ENCODE results near the gene UBE2H. TPM values are rescaled to one million over a fixed set of nuclear protein-coding genes. Genes with fewer than 3 reads are reported as not detected.

UBE2H gene
- total RNA-seq (2022; extraction: Qiagen RNA extraction): 41.9 to 52.2 TPM (median 48.7 TPM) in 5 replicates

GRCh38 chr7:129952653-129953560 is at the start of gene UBE2H:
Gene UBE2H (minus strand): TSS chr7:129952960. CDS start chr7:129952555, 405 bp downstream.

Other genes with a start within 250 kb of the UBE2H start
- gene ZC3HC1, start 98.4 kb upstream of the UBE2H start, total RNA-seq (2022; extraction: Qiagen RNA extraction): 22.6 to 25.3 TPM (median 24.5 TPM) in 5 replicates
- gene KLHDC10, start 117.6 kb upstream of the UBE2H start, total RNA-seq (2022; extraction: Qiagen RNA extraction): 9.5 to 13.7 TPM (median 13.0 TPM) in 5 replicates

All from A549 treated with AZD2906 at 1 μM for 4 hours (cell line).